Stimulated activated CD8-positive, alpha-beta memory T cell treated with anti-CD3 and anti-CD28 coated beads, Interleukin-12 subunit alpha, Interleukin-12 subunit beta, amount 100 ng/mL, for 4 hours (primary cell): ENCODE measurements around the gene CCDC158.

Experiments used
- DNase-seq: peaks from one replicate; pipeline ENCODE4 v3.0.0-alpha.2; 2020; ENCODE audit warnings: low read depth

Gene CCDC158

GRCh38 chr4:76279462-76279861 is 141.5 kb downstream of the CCDC158 start:
- no peak for DNase-seq

GRCh38 chr4:76278583-76278982 is 142.4 kb downstream of the CCDC158 start:
- no peak for DNase-seq

GRCh38 chr4:76277667-76278066 is 143.3 kb downstream of the CCDC158 start:
- no peak for DNase-seq

- DNase-seq, result no peak
Measured at GRCh38 chr4:76276813-76277212, 144.1 kb downstream of the CCDC158 start.

GRCh38 chr4:76275486-76276124 is 145.3 kb downstream of the CCDC158 start:
- no peak for DNase-seq

- no peak for DNase-seq
Measured at GRCh38 chr4:76272999-76273398, 147.9 kb downstream of the CCDC158 start.

GRCh38 chr4:76272582-76272981 is 148.4 kb downstream of the CCDC158 start:
- DNase-seq, result no peak

GRCh38 chr4:76272073-76272472 is 148.9 kb downstream of the CCDC158 start:
- DNase-seq, result no peak

GRCh38 chr4:76271248-76271647 is 149.7 kb downstream of the CCDC158 start:
- no peak for DNase-seq

GRCh38 chr4:76270244-76271175 is 150.4 kb downstream of the CCDC158 start:
- DNase-seq, result no peak

GRCh38 chr4:76267811-76268210 is 153.1 kb downstream of the CCDC158 start:
- DNase-seq, result no peak

- no peak for DNase-seq
Measured at GRCh38 chr4:76266627-76267026, 154.3 kb downstream of the CCDC158 start.

GRCh38 chr4:76265631-76266218 is 155.2 kb downstream of the CCDC158 start:
- DNase-seq, result no peak
